Right lung (tissue), 5 donors: ENCODE results near the gene HSPB1. TPM values are rescaled to one million over a fixed set of nuclear protein-coding genes. Genes with fewer than 3 reads are reported as not detected.
"Not testable (repeated sequence)": the region's sequence is repeated elsewhere in the genome, so short reads cannot be mapped to it uniquely, and the experiment has no call there.

Experiments
- DNase-seq, 2 donors: peaks; one replicate each; pipeline ENCODE4 v3.0.0-alpha.2; 2013
- polyA plus RNA-seq, 5 donors: library from polyadenylated mRNA; unstranded; fragments of 120-200 nt; gene quantifications; one replicate each; pipeline versions ENCODE4 v1.2.1 to v1.2.3, GENCODE V29; 2013; ENCODE audit warnings: inconsistent platforms in 1 of 5, low replicate concordance in 1 of 5; ENCODE audit not compliant: insufficient read length in 5 of 5, insufficient read depth in 1 of 5

Gene HSPB1
- polyA plus RNA-seq, 5 donors: 197 to 594 (median 269) TPM

GRCh38 chr7:76303202-76304147 is 1.0 kb downstream of the HSPB1 start:
- peak; percentile 92 to 95 for DNase-seq

- no peak for DNase-seq
These were observed 2.5 kb downstream of the HSPB1 start for GRCh38 chr7:76304888-76305375.

DNA sequence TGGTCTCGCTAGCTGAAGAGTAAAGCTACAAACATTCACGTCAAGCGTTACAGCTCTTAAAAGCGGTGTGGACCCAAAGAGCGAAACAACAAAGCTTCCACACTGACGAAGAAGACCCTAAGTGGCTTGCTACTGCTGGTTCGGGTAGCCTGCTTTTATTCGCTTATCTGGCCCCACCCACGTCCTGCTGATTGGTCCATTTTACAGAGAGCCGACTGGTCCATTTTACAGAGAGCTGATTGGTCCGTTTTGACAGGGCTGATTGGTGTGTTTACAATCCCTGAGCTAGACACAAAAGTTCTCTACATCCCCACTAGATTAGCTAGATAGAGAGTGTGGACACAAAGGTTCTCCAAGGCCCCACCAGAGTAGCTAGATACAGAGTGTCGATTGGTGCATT is 6.4 kb downstream of the HSPB1 start:
- not testable (repeated sequence) for DNase-seq

DNA sequence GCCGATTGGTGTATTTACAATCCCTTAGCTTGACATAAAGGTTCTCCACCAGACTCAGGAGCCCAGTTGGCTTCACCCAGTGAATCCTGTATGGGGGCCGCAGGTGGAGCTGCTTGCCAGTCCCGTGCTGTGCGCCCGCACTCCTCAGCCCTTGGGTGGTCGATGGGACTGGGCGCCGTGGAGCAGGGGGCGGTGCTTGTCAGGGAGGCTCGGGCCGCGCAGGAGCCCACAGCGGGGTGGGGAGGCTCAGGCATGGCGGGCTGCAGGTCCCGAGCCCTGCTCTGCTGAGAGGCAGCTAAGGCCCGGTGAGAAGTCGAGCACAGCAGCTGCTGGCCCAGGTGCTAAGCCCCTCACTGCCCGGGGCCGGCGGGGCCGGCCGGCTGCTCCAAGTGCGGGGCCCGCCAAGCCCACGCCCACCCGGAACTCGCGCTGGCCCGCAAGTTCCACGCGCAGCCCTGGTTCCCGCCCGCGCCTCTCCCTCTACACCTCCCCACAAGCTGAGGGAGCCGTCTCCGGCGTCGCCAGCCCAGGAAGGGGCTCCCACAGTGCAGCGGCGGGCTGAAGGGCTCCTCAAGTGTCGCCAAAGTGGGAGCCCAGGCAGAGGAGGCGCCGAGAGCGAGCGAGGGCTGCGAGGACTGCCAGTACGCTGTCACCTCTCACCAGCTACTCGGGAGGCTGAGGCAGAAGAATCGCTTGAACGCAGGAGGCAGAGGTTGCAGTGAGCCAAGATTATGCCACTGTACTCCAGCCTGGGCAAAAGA is 7.0 kb downstream of the HSPB1 start:
- DNase-seq: not testable (repeated sequence)

- DNase-seq: no peak
These were observed 7.9 kb downstream of the HSPB1 start for GRCh38 chr7:76310102-76310957.

- DNase-seq: not testable (repeated sequence)
These were observed 9.4 kb downstream of the HSPB1 start for GRCh38 chr7:76311838-76312237.

DNA sequence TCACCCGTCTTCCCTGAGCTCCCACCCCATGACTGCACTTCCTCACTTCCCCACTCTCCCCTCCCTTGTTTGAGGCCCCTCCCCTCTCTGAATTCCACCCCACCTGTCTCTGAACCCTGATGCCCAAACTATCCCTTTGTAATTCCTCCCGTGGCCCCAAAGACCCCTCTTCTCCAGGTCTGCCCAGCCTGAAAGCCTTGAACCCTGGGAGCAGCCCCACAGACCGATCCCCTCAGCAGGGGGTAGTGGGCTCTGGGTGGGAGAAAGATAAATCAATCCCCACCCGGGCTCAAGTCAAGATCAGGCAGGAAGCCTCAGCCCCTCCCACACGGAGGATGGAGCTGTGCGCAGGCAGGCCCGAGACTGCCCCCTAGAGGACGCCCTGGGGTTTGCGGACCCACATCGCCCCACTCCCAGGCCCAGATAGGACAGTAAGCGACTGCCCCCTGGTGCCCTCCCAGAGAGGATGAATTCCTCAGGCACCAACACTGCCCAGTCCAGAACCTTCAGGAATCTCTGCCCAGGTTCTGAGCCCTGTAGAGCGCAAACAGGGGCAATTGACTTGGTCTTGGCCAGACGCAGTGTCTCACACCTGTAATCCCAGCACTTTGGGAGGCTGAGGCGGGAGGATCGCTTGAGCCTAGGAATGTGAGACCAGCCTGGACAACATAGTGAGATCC is 11.7 kb downstream of the HSPB1 start:
- peak; percentile 86 to 94 for DNase-seq

GRCh38 chr7:76314740-76315139 is 12.3 kb downstream of the HSPB1 start:
- DNase-seq: not testable (repeated sequence)

- DNase-seq: no peak
These were observed 12.9 kb downstream of the HSPB1 start for GRCh38 chr7:76315364-76315763.

DNA sequence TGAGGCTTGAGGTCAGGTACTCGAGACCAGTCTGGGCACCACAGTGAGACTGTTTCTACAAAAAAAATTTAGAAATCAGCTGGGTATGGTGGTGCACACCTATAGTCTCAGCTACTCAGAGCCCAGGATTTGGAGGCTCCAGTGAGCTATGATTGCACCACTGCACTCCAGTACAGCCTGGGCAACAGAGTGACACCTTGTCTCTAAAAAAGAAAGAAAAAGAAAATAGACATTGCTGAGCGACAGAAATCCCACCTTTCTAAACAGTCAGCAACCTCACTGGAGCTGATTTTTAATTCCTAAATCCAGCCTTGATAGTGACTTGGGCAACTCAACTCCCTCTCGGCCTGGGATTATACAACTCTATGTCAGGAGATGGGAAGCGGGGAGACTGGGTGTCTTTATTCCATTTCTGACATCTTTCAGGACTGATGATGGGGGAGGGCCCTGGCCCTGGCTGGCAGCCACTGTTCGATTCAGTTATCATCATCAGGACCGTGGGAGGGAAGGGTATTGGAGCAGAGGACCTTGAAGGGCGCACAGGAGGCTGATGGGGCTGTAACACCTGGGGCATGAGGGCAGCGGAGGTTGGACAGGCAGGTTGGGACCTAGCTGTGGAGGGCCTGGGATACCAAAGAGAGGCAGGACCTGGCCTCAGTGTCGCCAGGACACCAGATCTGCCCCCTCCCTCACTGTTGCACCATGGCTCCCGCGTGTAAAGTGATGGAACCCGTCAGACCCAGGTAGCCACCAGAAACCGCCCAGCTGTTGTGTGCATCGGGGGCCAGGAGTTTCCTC is 14.7 kb downstream of the HSPB1 start:
- no peak for DNase-seq

DNA sequence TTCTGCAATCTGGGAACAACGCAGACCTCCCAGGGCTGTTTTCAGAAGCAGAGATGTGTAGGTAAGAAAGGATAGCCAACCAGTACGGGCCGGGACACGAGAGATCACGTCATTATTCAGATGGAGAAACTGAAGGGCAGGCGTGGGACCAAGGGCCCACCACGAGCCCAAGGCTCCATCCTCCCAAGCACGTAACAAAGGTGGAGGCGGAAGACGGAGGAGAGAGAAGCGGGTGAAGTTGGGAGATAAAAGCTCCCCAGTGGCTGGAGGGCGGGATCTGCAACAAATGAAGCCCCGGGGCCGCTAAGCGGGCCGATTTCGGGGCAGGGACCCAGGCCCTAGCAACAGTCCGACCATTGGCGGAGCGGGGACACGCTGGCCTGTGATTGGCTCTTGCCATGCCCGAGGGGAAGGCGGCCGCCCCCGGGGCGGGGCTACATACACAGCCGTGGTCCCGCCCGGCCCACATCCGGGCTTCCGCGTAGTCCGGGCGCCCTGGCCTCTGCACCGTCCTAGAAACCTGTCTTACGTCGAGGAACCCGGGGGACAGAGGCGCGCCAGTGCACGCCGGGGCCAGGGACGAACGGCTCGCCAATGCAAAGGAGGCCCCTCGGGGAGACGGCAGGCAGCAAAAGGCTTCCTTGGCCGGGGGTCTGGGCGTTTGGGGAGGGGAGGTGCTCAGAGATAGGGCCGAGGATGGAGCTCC is 15.5 kb downstream of the HSPB1 start:
- peak; percentile 97 for DNase-seq

GRCh38 chr7:76318488-76319353 is 16.2 kb downstream of the HSPB1 start:
- DNase-seq: peak; percentile 62 to 67

DNA sequence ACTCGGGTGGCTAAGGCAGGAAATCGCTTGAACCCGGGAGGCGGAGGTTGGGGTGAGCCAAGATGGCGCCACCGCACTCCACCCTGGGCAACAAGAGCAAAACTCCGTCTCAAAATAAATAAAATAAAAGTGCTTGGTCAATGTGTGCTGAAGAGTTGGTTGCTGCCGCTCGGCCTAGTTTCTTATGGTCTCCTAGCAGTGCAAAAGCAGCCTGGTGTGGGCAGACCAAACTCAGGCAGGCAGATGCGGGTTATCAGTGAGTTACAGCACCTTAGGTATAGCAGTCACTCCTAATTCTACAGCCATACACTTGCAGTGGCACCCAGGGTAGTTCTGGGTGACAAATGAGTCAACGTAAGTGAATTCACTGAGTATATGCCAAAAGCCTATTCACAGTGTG is 22.6 kb downstream of the HSPB1 start:
- no peak for DNase-seq

DNA sequence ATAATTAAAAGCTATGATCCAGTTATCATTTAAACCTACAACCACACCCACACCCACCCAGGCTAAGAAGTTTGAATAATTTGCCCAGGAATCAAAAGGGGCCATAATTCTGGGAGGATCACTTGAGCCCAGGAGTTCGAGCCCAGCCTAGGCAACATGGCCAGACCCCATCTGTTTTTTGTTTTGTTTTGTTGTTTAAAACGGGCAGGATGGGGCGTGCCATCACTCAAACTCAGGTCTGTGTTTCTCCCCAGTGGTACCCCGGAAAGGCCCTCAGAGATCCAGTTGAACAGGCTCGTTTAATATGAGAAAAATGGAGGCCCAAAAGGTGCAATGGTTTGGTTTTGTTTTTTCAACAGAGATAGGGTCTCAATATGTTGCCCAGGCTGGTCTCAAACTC is 23.3 kb downstream of the HSPB1 start:
- DNase-seq: no peak

GRCh38 chr7:76326646-76327233 is 24.3 kb downstream of the HSPB1 start:
- DNase-seq: no peak

- no peak for DNase-seq
These were observed 25.1 kb downstream of the HSPB1 start for GRCh38 chr7:76327610-76328009.

DNA sequence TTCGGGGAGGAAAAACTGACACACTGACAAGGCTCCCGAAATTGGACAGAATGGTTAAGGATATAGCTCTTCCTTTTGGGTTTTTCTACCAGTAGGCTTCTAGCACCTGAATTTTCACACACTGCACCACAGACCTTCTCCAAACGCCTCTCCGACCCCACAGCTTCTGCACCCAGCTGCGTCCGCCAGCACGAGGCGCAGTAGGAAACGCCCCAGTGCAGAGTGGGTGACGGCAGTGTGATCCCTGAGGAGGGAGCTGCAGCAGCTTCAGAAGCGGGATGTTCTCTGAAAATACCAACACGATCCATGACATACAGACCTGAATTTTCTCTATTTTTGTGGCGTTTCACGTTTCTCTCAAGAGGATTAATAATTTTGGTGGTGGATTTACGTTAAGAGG is 25.9 kb downstream of the HSPB1 start:
- DNase-seq: no peak

GRCh38 chr7:76329479-76329878 is 27.0 kb downstream of the HSPB1 start:
- DNase-seq: no peak
